Type B pancreatic cell (in vitro differentiated cells): Measurements from ENCODE around the gene ABCA3. TPM values are rescaled to one million over a fixed set of nuclear protein-coding genes. Genes with fewer than 3 reads are reported as not detected.

Source experiments
- DNase-seq: peaks from one replicate; pipeline ENCODE4 v3.0.0; 2021; ENCODE audit warnings: mixed read lengths; ENCODE audit not compliant: unreplicated experiment; ENCODE audit errors: extremely low spot score
- H3K27ac Mint-ChIP-seq: 2 replicates; pipeline ENCODE4 v1.8.0; 2021; ENCODE audit warnings: mild to moderate bottlenecking, mixed read lengths
- H3K27me3 Mint-ChIP-seq: 2 replicates; pipeline ENCODE4 v1.8.0; 2021; ENCODE audit warnings: mixed read lengths
- H3K36me3 Mint-ChIP-seq: 2 replicates; pipeline ENCODE4 v1.8.0; 2021; ENCODE audit warnings: mixed read lengths
- H3K4me1 Mint-ChIP-seq: one replicate; pipeline ENCODE4 v1.8.0; 2021; ENCODE audit warnings: mixed read lengths; ENCODE audit not compliant: unreplicated experiment
- H3K4me3 Mint-ChIP-seq: 2 replicates; pipeline ENCODE4 v1.8.0; 2021; ENCODE audit warnings: mild to moderate bottlenecking, mixed read lengths
- H3K9me3 Mint-ChIP-seq: 2 replicates; pipeline ENCODE4 v1.8.0; 2021; ENCODE audit warnings: mixed read lengths
- CTCF ChIP-seq: fragments of 200-600 bp; sonication (generic); conservative IDR thresholded peaks from 2 replicates; pipeline ENCODE4 v1.5.0; 2021; ENCODE audit warnings: antibody characterized with exemption, mild to moderate bottlenecking
- total RNA-seq: library from RNA; stranded (reverse); gene quantifications from 2 replicates; pipeline ENCODE4 v1.2.1, GENCODE V29; 2021; ENCODE audit warnings: low replicate concordance

The ABCA3 gene
- total RNA-seq, 1 donor from 2014 or later, result 10.5 TPM

GRCh38 chr16:2335286-2335895, 5.1 kb downstream of the ABCA3 start:
- H3K4me3 Mint-ChIP-seq, result no peak overlapping the region
- H3K36me3 Mint-ChIP-seq, result no peaks in the 10 kb centered on the region
- no peak overlapping the region for H3K27ac Mint-ChIP-seq
- H3K4me1 Mint-ChIP-seq, result peaks cover 5% of the 10 kb centered on the region
- peaks cover 65% of the 10 kb centered on the region for H3K27me3 Mint-ChIP-seq
- no peak for TF ChIP-seq CTCF
- DNase-seq, result peak; percentile 42
- no peaks in the 10 kb centered on the region for H3K9me3 Mint-ChIP-seq

GRCh38 chr16:2333772-2334379, 6.7 kb downstream of the ABCA3 start:
- Mint-ChIP-seq H3K4me1 (no peaks in the 10 kb centered on the region), H3K4me3 (no peak overlapping the region), H3K9me3 (no peaks in the 10 kb centered on the region), H3K27me3 (peaks cover 56% of the 10 kb centered on the region), H3K36me3 (no peaks in the 10 kb centered on the region), H3K27ac (no peak overlapping the region)
- DNase-seq, result peak; percentile 39
- no peak for TF ChIP-seq CTCF

GRCh38 chr16:2333231-2333630, 7.3 kb downstream of the ABCA3 start:
- Mint-ChIP-seq H3K4me3 (no peak overlapping the region), H3K36me3 (no peaks in the 10 kb centered on the region), H3K27me3 (peaks cover 55% of the 10 kb centered on the region), H3K4me1 (no peaks in the 10 kb centered on the region), H3K27ac (no peak overlapping the region), H3K9me3 (no peaks in the 10 kb centered on the region)
- peak; percentile 45 for DNase-seq
- no peak for TF ChIP-seq CTCF

GRCh38 chr16:2331931-2332267, 8.6 kb downstream of the ABCA3 start:
- Mint-ChIP-seq H3K36me3 (no peaks in the 10 kb centered on the region), H3K27me3 (peaks cover 48% of the 10 kb centered on the region), H3K4me3 (no peak overlapping the region), H3K4me1 (no peaks in the 10 kb centered on the region), H3K9me3 (no peaks in the 10 kb centered on the region), H3K27ac (no peak overlapping the region)
- no peak for TF ChIP-seq CTCF
- no peak for DNase-seq

GRCh38 chr16:2331199-2331930, 9.2 kb downstream of the ABCA3 start:
- Mint-ChIP-seq H3K9me3 (no peaks in the 10 kb centered on the region), H3K27me3 (peaks cover 48% of the 10 kb centered on the region), H3K4me1 (no peaks in the 10 kb centered on the region), H3K27ac (no peak overlapping the region), H3K36me3 (no peaks in the 10 kb centered on the region), H3K4me3 (no peak overlapping the region)
- TF ChIP-seq CTCF, result no peak
- DNase-seq, result no peak
